CD4-positive, alpha-beta T cell (primary cell): Measurements from ENCODE around the gene CDK15. TPM values are rescaled to one million over a fixed set of nuclear protein-coding genes. Genes with fewer than 3 reads are reported as not detected.

Experiments used
- ATAC-seq: fragments of 200-7000 bp; cut with Tn5 transposase; one replicate; pipeline ENCODE4 v1.10.0; 2022; ENCODE audit warnings: mild to moderate bottlenecking; ENCODE audit not compliant: poor library complexity
- CTCF ChIA-PET: fragments of 350-600 bp; sonication (Branson Sonifier 250); formaldehyde crosslinking; loops from one replicate; lab custom pipeline; 2021; ENCODE audit warnings: antibody characterized with exemption, inconsistent platforms; lab: Charles Lee
- POLR2A ChIA-PET: fragments of 350-600 bp; sonication (Branson Sonifier 250); formaldehyde crosslinking; loops from one replicate; lab custom pipeline; 2021; ENCODE audit warnings: antibody characterized with exemption, inconsistent platforms; lab: Charles Lee
- DNase-seq, 14 experiments: peaks; one replicate each; pipeline ENCODE4 v3.0.0-alpha.2; 2013 to 2020; ENCODE audit warnings: mixed read lengths in 2 of 14
- H3K27ac ChIP-seq, 2 donors: one replicate each; pipeline versions ENCODE4 v1.5.1 to v1.7.0; 2013; ENCODE audit warnings: low read length in 2 of 2, low read depth in 1 of 2, mild to moderate bottlenecking in 1 of 2
- H3K27me3 ChIP-seq, 2 experiments: 1 replicate in 1 of 2; 2 replicates in 1 of 2; pipeline versions ENCODE4 v1.6.1 to v1.7.0; 2013; ENCODE audit warnings: low read length in 2 of 2, control low read depth in 1 of 2, mild to moderate bottlenecking in 1 of 2, moderate library complexity in 1 of 2; ENCODE audit not compliant: insufficient read depth in 2 of 2, control insufficient read depth in 1 of 2
- H3K36me3 ChIP-seq: one replicate; pipeline ENCODE4 v1.6.1; 2013; ENCODE audit warnings: low read length, control low read depth; ENCODE audit not compliant: insufficient read depth
- H3K4me1 ChIP-seq: one replicate; pipeline ENCODE4 v1.6.1; 2013; ENCODE audit warnings: low read length, control low read depth; ENCODE audit not compliant: insufficient read depth
- H3K4me3 ChIP-seq: one replicate; pipeline ENCODE4 v1.5.1; 2013; ENCODE audit warnings: mild to moderate bottlenecking, low read length, moderate library complexity
- H3K9me3 ChIP-seq, 2 experiments: 1 replicate in 1 of 2; 2 replicates in 1 of 2; pipeline versions ENCODE4 v1.6.1 to v1.7.0; 2013; ENCODE audit warnings: low read length in 2 of 2, mild to moderate bottlenecking in 2 of 2, control low read depth in 1 of 2, moderate library complexity in 1 of 2; ENCODE audit not compliant: control insufficient read depth in 1 of 2, insufficient read depth in 1 of 2
- H3K27ac Mint-ChIP-seq: one replicate; pipeline ENCODE4 v1.8.0; 2020; ENCODE audit warnings: mixed read lengths
- H3K27me3 Mint-ChIP-seq: one replicate; pipeline ENCODE4 v1.8.0; 2021; ENCODE audit warnings: mixed read lengths
- H3K36me3 Mint-ChIP-seq: one replicate; pipeline ENCODE4 v1.8.0; 2021; ENCODE audit warnings: low read depth, mixed read lengths
- H3K4me1 Mint-ChIP-seq: one replicate; pipeline ENCODE4 v1.8.0; 2021; ENCODE audit warnings: low read depth, mixed read lengths
- H3K4me3 Mint-ChIP-seq: one replicate; pipeline ENCODE4 v1.8.0; 2020; ENCODE audit warnings: mild to moderate bottlenecking, mixed read lengths
- H3K9me3 Mint-ChIP-seq: one replicate; pipeline ENCODE4 v1.8.0; 2020; ENCODE audit warnings: mixed read lengths
- intact Hi-C, 2 experiments: fragments of 100-400 bp; cut with DNase I in 1 of 2; cut with micrococcal nuclease in 1 of 2; formaldehyde crosslinking; loops; one replicate each; pipeline versions ENCODE4 v1.15.1 to v1.9.0; 2023 to 2025; cut with DNase I, micrococcal nuclease
- total RNA-seq, 174 experiments: library from RNA in 2 of 174; stranded (reverse) in 2 of 174; gene quantifications; one replicate each; pipeline ENCODE4 v1.2.3 and lab custom pipeline; 2021 to 2026
- TF ChIP-seq, protein P1 (sequence below): fragments of 200-600 bp; IDR thresholded peaks from one replicate; pipeline ENCODE4 v1.8.0; 2022; ENCODE audit warnings: antibody characterized with exemption, mild to moderate bottlenecking

The CDK15 gene
- total RNA-seq, 2 experiments from 2014 or later: not detected

DNA sequence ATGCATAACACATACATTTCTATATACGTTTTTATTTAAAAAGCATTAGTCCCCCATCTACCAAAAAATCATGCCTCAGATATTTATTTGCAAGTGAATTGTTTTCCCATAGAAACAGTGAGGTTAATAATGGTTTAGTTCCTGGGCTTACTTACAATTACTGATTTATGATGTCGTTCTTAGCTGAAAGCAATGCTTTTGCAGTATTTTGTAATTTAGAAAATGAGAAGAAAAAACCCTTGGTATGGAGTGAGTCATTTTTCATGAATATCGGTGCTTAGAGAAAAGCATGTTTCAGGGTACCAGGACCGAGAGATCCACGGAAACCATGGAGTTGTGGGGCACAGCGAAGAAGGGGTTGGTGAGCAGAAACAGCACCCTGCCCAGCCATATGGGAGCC, 12.0 kb upstream of the CDK15 start:
- DNase-seq: no peak
- no peaks in the 10 kb centered on the region for H3K36me3 Mint-ChIP-seq
- Histone ChIP-seq H3K9me3 (no peaks in the 10 kb centered on the region), H3K4me1 (no peaks in the 10 kb centered on the region), H3K4me3 (no peak overlapping the region), H3K36me3 (no peaks in the 10 kb centered on the region), H3K27me3 (no peaks in the 10 kb centered on the region), H3K27ac (no peak overlapping the region)
- no peak for ATAC-seq
- intact Hi-C loops: no loop called here
- peaks cover 13% of the 10 kb centered on the region for H3K27me3 Mint-ChIP-seq
- TF ChIP-seq, protein P1, sequence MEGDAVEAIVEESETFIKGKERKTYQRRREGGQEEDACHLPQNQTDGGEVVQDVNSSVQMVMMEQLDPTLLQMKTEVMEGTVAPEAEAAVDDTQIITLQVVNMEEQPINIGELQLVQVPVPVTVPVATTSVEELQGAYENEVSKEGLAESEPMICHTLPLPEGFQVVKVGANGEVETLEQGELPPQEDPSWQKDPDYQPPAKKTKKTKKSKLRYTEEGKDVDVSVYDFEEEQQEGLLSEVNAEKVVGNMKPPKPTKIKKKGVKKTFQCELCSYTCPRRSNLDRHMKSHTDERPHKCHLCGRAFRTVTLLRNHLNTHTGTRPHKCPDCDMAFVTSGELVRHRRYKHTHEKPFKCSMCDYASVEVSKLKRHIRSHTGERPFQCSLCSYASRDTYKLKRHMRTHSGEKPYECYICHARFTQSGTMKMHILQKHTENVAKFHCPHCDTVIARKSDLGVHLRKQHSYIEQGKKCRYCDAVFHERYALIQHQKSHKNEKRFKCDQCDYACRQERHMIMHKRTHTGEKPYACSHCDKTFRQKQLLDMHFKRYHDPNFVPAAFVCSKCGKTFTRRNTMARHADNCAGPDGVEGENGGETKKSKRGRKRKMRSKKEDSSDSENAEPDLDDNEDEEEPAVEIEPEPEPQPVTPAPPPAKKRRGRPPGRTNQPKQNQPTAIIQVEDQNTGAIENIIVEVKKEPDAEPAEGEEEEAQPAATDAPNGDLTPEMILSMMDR: no peak
- no peaks in the 10 kb centered on the region for H3K9me3 Mint-ChIP-seq
- no peak overlapping the region for H3K4me3 Mint-ChIP-seq
- no peaks in the 10 kb centered on the region for H3K4me1 Mint-ChIP-seq
- CTCF ChIA-PET: no interaction called here
- POLR2A ChIA-PET: no interaction called here
- no peak overlapping the region for H3K27ac Mint-ChIP-seq

DNA sequence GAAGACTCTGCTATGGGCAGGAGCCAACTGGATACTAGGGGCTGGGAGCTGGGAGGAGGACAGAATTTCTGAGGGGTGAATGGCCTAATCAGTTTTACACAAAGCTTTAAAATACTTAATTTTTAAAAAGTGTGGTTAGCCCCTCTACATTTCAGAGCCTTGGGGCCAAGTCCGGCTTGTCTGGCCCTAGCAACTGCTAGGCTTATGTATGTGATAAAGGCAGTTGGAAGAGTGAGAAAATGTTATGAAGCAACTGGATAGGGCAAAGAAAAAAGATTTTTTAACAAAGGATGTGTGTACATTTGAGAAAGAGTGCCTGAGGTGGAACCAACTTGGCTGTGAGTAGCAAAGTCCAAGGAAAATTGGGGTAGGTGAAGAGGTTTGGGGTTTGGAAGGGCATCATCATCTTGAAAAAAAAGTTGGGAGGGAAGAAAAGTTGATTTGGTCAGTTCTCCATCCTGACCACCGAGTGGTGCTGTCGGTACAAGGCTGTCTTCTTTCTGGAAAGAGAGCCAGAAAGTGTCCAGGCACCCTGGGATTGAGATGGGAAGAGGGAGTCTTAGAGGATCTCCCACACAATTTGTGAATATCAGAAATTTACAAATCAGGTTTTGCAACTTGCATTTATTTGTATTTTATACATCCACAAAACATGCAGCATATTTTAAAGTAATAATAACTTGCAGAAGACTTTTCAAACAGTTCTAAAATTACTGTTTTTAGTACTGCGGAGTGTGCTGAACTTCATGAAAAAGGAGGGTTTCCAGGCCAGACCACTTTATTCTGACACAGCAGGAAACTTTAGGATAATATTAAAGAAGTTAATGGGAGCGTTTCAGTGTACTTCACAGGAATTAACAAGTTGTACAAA, 10.5 kb upstream of the CDK15 start:
- H3K4me1 ChIP-seq: no peaks in the 10 kb centered on the region
- no peaks in the 10 kb centered on the region for H3K36me3 ChIP-seq
- POLR2A ChIA-PET: no interaction called here
- H3K27me3 ChIP-seq: no peaks in the 10 kb centered on the region
- DNase-seq (no peak), ATAC-seq (no peak)
- H3K27ac ChIP-seq: no peak overlapping the region
- H3K4me3 Mint-ChIP-seq: no peak overlapping the region
- CTCF ChIA-PET: no interaction called here
- H3K36me3 Mint-ChIP-seq: no peaks in the 10 kb centered on the region
- intact Hi-C loops: no loop called here
- no peaks in the 10 kb centered on the region for H3K4me1 Mint-ChIP-seq
- H3K9me3 Mint-ChIP-seq: no peaks in the 10 kb centered on the region
- no peaks in the 10 kb centered on the region for H3K9me3 ChIP-seq
- peaks cover 12% of the 10 kb centered on the region for H3K27me3 Mint-ChIP-seq
- no peak overlapping the region for H3K27ac Mint-ChIP-seq
- H3K4me3 ChIP-seq: no peak overlapping the region
- TF ChIP-seq, protein P1: no peak

DNA sequence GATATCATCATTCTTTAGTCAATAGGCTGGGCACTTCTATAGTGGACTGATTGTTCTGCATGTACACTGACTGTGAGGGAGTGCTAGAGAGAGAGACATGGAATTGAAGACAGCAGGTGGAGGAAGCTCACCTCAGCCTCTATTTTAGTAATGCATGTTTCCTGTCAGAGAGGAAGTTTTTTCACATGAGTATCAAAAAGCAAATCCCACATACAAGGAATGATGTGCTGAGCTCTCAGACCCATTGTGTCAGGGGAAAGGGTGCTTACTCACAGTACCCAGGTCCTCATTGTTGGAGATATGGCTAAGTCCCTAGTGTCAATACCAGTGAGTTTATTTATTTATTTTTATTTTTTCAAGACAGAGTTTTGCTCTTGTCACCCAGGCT, 9.9 kb upstream of the CDK15 start:
- Histone ChIP-seq H3K9me3 (no peaks in the 10 kb centered on the region), H3K4me3 (no peak overlapping the region), H3K36me3 (no peaks in the 10 kb centered on the region), H3K4me1 (no peaks in the 10 kb centered on the region), H3K27me3 (no peaks in the 10 kb centered on the region), H3K27ac (no peak overlapping the region)
- Mint-ChIP-seq H3K4me3 (no peak overlapping the region), H3K4me1 (no peaks in the 10 kb centered on the region), H3K27me3 (peaks cover 16% of the 10 kb centered on the region), H3K36me3 (no peaks in the 10 kb centered on the region), H3K27ac (no peak overlapping the region), H3K9me3 (no peaks in the 10 kb centered on the region)
- ChIA-PET CTCF (no interaction called here), POLR2A (no interaction called here)
- DNase-seq: no peak
- intact Hi-C loops: no loop called here
- TF ChIP-seq, protein P1: no peak
- no peak for ATAC-seq
